ENCODE measurements around the gene SOCS4.
"Not testable (repeated sequence)": the region's sequence is repeated elsewhere in the genome, so short reads cannot be mapped to it uniquely, and the experiment has no call there.

SOCS4 gene

DNA sequence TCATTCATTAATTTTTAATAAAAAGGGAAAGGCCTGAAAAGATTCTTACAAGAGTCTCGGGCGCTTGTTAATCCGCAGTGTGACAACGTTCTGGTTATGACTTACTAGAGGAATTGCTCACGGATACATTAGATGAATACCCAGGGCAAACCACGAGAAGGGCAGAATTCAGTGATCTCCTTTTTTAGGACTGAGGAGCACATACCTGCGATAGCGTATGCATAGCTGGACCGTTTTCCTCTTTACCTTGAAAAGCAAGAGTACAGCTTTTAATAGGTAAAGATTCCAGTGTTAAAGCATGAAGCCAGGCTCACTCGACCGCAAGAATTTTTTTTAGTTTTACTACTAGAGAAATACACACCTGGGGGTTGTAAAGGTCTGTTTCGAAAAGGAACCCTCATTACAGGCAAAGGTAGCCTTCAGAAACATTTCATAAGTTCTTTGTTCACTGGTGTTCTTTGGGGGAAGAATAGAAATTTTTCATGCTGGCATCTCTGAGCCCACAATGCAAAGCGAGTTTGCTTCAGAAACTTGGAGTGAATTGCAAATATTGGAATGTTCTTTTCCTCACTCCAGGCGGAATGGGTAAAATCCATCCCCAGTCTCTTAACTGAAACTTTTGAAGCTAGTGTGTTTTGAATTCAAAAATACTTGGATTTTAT is 25.4 kb downstream of the SOCS4 start:
- no peak for DNase-seq (ENCODE audit: low read depth in 2 of 2)

DNA sequence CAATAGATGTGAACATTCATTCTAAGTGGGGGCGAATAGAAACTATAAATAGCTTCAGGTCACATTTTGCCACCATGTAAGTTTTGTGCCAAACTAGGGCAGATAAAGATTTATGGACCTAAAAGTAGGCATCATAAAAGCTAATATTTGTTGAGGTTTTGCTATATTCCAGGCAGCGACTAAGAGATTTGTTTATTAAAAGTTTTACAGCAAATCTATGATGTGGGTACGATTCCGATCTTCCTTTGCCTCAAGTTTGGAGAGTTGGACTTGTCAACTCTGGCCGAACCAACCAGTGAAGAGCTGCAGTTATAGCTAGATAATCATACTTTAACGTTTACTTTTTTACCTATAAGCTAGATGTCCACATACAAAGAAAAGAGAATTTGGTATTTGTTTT is 26.0 kb downstream of the SOCS4 start:
- DNase-seq (ENCODE audit: low read depth in 2 of 2), result no peak

DNA sequence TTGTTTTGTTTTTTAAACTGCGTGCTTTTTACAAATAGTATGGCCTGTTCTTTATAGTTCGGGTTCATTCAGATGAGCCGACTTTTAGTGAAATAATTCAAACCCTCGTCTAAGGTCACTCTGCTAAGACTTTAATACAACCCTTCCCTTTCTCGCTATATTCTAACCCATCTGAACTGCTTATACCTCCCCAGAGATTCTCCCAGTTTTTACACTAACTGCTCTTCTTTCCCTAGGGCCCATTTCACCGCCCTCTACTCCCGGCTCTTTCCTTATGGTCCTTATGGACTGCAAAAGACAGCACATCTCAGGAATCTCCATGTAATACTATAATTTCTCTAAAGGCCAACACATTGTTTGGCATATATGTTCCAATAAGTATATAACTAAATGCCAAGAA is 26.5 kb downstream of the SOCS4 start:
- no peak for DNase-seq (ENCODE audit: low read depth in 2 of 2)

DNA sequence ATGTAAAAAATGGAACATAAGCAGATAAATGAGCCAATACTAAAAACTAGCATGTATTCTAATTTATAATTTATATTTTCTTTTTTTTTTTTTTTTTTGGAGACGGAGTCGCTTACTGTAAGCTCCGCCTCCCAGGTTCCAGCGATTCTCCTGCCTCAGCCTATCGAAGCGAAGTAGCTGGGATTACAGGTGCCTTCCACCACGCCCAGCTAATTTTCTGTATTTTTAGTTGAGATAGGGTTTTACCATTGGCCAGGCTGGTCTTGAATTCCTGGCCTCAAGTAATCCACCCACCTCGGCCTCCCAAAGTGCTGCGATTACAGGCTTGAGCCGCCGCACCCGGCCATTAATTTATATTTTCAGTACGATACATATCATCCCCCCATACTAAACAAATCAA is 27.1 kb downstream of the SOCS4 start:
- DNase-seq (ENCODE audit: low read depth in 2 of 2), result no peak

DNA sequence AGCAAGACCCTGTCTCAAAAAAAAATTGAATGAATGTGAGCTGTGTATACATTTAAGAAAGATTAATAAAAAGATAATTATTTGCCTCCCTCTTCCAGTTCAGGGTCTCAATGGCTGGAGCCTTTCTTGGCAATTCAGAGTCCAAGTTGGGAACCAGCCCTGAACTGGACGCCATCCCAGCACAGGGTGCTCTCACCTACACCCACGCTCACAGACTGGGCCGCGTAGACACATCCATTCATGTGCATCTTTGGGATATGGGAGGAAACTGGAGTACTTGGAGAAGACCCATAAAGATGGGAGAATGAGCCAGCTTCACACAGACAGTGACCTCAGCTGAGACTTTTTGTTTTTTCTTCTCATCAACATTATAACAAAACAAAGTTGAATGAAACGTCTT is 30.9 kb downstream of the SOCS4 start:
- no peak for DNase-seq (ENCODE audit: low read depth in 2 of 2)

GRCh38 chr14:55059333-55059732 is 32.3 kb downstream of the SOCS4 start:
- no peak for DNase-seq (ENCODE audit: low read depth in 2 of 2)

GRCh38 chr14:55062517-55063351 is 35.7 kb downstream of the SOCS4 start:
- no peak for DNase-seq (ENCODE audit: low read depth in 2 of 2)

DNA sequence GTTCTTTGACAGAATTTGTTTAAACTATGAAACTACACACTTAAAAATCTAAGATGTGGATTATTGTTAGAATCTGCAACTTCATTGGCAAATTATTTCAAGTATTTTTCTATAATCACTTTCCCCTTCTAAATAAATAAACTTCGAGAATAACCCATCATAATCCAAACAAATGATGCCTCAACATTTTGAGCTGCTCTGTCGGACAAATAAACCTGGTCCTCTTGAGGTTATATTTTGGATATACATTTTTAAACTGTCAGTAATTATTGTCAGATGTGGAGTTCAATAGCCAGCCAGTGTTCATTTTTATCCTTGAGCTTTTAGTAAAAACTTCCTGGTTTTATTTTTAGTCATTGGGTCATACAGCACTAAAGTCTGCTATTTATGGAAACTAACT is 37.9 kb downstream of the SOCS4 start:
- DNase-seq (ENCODE audit: low read depth in 2 of 2), result not testable (repeated sequence)

DNA sequence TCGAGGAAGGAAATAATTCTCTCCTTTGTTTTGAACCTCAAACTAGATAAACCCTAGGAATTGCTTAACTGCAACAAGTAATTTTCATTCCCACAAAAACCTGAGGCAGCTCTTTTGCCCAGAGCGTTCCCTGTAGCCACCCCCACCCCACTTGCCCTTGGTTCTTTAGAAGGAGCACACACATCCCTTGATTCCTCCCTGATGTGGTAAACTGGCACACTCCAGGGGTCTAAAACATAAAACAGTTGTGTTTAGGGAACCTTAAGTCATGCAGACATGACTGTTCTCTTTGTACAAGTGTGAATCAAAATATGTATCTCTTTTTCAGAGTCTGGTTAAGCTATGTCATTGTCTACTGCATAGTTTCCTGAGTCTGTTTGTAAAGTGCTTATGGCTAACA is 38.4 kb downstream of the SOCS4 start:
- no peak for DNase-seq (ENCODE audit: low read depth in 2 of 2)

- DNase-seq (ENCODE audit: low read depth in 2 of 2), result no peak
Observed at GRCh38 chr14:55066223-55066622, 39.2 kb downstream of the SOCS4 start.

GRCh38 chr14:55070981-55071411 is 44.0 kb downstream of the SOCS4 start:
- no peak for DNase-seq (ENCODE audit: low read depth in 2 of 2)

- DNase-seq (ENCODE audit: low read depth in 2 of 2), result no peak
Observed at GRCh38 chr14:55071870-55072640, 45.0 kb downstream of the SOCS4 start.

GRCh38 chr14:55073856-55074255 is 46.8 kb downstream of the SOCS4 start:
- no peak for DNase-seq (ENCODE audit: low read depth in 2 of 2)

GRCh38 chr14:55074662-55075061 is 47.6 kb downstream of the SOCS4 start:
- DNase-seq (ENCODE audit: low read depth in 2 of 2), result no peak

- DNase-seq (ENCODE audit: low read depth in 2 of 2), result no peak
Observed at GRCh38 chr14:55075628-55076175, 48.7 kb downstream of the SOCS4 start.

DNA sequence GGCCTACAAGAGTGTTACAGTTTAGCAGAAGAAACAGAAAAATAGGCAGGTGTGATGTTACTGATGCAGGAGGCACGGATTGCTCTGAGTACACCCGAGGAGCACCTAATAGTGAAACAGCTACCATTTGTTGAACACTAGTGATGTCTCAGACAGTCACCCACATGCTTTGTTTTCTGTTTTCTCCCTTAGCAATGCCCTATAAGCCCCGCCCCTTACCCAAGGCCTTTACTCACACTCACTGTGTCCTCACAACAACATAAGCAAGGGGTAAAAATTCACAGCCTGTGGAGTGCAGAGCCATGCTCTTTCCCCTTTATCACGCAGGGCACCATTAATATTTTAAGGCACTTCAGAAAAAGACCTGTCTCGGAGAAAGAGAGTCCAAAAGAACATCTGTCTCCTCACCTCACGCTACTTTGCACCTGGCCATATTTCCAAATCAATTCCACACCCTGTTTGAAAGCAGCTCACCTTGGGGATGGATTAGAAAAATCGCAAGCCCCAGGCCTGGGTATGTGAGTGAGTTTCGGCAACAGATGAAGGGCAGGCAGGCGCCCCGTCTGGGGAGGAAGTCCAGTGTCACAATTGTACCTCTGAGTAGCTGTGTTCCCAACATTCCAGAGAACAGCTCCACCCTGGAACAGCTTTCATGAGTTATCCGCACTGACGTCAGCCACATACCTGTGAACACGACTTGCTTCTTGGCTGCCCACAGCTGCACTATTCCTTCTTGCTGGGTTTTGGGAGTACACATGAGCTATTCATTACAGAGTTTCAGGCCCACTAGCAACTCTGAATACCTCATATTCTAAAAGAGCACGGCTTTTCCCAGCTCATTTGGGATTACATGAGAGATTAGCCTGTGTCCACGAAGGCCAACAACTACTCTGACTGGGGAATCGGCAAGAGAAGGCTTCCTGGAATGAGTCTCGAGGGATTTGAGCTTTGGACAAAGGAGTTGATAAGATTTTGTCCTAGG is 50.4 kb downstream of the SOCS4 start:
- no peak for DNase-seq (ENCODE audit: low read depth in 2 of 2)

DNA sequence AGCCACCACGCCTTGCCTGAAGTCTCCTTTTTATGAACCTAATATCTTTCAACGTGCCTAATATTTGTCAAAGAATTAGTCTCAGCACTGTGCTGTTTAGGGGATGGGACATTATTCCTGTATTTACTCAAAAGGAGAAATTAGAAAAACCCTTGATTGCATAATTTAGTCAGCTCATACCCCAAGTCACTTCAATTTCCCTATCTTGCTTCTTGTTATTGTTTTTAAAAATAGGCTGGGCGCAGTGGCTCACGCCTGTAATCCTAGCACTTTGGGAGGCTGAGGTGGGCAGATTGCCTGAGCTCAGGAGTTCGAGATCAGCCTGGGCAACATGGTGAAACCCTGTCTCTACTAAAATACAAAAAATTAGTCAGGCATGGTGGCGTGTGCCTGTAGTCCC is 52.9 kb downstream of the SOCS4 start:
- DNase-seq (ENCODE audit: low read depth in 2 of 2), result not testable (repeated sequence)

- DNase-seq (ENCODE audit: low read depth in 2 of 2), result no peak
Observed at GRCh38 chr14:55084401-55085059, 57.5 kb downstream of the SOCS4 start.

GRCh38 chr14:55085060-55085660 is 58.1 kb downstream of the SOCS4 start:
- DNase-seq (ENCODE audit: low read depth in 2 of 2), result no peak

- no peak for DNase-seq (ENCODE audit: low read depth in 2 of 2)
Observed at GRCh38 chr14:55086938-55087337, 59.9 kb downstream of the SOCS4 start.

All from stimulated activated CD8-positive, alpha-beta memory T cell treated with anti-CD3 and anti-CD28 coated beads, Interleukin-15, amount 100 ng/mL, for 4 hours (primary cell).